Hepatic stellate cell (primary cell): ENCODE data around the gene ARL6IP4.
"Not testable (repeated sequence)": the region's sequence is repeated elsewhere in the genome, so short reads cannot be mapped to it uniquely, and the experiment has no call there.

Experiments used
- DNase-seq: peaks from one replicate; pipeline ENCODE4 v3.0.0; 2011; ENCODE audit warnings: low spot score

ARL6IP4 gene

DNA sequence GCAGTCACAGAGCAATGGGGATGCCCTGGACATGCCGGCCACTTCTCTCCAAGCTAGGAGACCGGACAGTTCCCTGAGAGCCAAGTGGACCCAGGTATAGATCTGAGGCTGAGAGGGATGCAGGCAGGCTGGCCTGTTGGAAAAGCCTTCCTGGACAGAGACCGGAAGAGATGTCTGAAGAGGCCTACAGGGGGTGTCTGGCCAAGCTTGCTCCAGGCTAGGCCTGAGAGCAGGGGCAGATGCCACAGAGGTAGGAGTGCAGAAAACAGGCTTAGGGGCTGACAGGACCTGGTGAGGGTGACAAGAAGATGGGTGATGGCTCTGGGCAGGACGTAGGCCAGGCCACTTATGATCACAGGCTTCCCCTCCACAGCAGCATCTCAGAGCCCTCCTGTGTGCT is 30.2 kb downstream of the ARL6IP4 start:
- DNase-seq: no peak

DNA sequence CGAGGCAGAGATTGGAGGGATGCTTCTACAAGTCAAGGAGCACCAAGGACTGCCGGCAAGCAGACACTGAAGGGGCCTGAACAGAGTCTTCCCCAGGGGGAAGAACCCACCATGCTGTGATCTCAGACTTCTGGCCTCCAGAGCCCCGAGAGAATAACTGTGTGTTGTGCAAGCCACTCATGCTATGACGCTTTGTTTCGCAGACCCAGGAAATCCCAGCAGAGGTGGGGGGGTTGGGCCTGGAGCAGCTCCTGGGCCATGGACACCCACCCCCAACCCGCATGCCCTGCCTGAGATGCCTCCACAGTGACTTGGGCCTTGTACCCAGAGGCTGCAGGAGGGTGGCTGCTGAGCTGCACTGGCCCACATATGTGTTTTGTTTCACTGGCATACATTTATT is 31.2 kb downstream of the ARL6IP4 start:
- DNase-seq: no peak

DNA sequence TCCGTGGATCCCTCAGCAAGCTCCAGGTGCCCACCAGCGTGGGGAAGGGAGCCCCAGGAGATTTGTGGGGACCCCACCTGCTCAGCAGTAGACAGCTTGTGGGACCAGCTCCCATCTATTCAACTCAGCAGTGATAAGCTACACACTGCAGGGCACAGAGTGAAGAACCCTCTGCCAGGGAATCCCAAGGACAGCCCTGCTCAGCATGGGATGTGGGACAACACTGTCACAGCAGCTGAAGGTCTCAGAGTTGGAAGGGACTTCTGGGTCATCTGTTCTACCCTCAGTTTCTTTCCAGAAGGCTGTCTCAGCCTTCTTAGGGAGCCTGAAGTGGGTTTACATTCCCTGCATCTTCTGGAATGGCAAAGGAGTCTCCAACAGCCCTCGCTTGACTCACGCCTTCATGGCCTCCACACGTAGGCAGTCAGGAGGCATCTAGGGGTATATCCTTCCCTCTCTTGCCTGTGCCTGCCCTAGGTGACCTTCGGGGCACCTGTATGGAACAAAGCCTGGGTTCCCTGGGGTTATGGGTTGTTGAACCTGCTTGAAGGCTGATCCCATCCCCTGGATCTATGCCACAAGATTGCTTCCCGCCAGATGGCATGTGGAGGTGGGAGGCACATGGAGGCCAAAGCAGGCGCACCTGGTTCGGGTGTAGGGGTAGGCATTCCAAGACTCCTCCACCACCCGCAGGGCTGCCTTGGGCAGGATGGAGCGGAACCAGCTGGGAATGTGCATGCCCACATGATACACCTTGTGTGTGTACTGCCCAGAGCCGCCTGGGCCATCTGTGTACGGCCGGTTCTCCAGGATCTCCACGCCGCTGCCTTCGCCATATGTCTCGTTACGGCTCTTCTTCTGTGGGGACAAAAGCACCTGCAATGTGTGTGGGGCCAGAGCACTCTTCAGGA is 33.0 kb downstream of the ARL6IP4 start:
- DNase-seq: no peak

DNA sequence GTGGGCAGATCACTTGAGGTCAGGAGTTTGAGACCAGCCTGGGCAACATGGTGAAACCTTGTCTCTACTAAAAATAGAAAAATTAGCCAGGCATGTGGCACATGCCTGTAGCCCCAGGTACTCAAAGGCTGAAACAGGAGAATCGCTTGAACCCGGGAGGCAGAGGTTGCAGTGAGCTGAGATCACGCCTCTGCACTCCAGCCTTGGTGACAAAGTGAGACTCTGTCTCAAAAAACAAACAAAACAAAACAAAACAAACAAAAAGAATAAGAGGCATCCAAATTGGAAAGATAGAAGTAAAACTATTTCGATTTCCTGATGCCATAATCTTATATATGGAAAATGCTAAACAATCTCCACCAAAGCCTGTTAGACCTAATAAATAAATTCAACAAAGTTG is 34.0 kb downstream of the ARL6IP4 start:
- DNase-seq: not testable (repeated sequence)

DNA sequence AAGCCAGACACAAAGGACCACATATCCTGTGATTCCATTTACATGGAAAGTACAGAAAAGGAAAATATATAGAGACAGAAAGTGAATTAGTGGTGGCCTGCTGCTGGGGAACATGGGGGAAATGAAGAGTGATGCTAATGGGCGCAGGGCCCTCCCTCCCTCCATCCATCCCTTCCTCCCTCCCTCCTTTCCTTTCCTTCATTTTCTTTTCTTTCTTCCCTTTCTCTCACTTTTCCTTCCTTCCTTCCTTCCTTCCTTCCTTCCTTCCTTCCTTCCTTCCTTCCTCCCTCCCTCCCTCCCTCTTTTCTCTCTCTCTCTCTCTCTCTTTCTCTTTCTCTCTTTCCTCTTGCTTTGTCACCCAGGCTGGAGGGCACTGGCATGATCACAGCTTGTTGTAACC is 37.3 kb downstream of the ARL6IP4 start:
- DNase-seq: no peak

DNA sequence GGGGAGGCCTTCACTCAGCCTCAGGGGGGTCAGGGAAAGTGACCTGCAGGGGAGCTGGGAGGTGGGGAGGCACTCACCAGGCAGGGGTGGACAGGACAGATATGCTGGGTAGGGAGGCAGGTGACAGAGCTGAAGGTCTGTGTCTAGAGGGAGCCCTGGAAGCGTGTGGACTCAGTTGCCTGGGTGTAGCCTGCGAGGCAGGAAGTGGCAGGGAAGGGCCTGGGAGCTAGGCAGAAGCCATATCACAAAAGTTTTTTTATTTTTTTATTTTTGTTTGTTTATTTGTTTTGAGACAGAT is 39.3 kb downstream of the ARL6IP4 start:
- no peak for DNase-seq

DNA sequence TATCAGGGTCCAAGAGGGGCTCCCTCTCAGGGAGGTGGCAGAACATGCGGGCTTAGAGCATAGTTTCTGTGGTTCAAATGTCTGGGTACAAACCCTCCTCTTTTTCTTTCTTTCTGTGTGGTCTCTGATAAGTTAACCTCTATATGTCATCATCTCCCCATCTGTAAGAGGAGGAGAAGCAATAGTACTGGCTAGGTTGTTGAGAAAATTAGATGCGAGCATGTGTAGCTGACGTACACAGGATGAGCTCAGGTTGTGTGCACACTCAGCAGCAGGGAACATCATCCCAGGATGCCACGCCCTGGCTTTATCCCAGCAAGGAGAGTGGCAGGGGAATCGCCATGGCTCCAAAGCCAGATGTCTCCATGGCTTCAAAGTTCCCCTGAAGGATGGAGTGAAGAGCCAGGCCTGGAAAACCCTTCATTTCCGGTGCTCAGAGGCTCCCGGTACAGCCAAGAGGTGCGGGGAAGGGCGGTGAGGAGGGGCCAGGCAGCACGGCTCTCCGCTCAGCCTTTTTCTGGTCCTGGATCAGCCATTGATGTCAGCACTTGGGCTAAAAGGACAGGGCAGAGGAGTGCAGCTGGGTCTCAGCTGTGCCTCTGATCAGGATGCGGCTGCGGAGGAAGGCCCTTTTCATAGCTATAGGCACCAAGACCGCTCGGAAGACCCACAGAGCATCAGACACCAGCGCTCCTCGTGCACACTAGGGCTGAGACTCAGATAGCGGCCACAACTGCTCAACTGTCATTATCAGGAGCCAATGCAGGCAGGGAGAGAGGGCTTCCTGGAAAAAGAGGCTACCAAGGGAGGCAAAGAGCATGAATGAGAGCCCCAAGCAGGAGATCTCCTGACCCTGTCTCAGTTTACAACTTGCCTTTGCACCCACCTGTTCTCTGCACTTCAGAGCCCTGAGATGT is 41.5 kb downstream of the ARL6IP4 start:
- no peak for DNase-seq

DNA sequence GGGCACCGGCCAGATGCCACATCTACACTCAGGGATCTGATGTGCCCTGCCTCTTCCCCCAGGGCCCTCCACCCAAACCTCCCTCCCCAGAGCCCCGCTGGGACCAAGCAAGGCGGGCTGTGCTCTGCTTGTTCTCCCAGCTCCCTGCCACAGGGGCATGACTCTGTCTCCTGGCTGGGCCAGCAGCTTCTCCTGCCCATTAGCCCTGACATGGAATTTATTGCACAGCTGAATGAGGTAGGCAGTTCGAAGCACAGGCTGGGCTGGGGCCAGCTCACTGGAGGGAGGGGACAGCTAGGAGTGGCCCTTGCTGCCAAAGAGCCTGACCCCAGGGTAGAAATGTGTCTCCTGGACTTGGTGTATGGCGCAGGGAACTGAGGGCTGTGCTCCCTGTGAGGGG is 42.4 kb downstream of the ARL6IP4 start:
- DNase-seq: no peak

DNA sequence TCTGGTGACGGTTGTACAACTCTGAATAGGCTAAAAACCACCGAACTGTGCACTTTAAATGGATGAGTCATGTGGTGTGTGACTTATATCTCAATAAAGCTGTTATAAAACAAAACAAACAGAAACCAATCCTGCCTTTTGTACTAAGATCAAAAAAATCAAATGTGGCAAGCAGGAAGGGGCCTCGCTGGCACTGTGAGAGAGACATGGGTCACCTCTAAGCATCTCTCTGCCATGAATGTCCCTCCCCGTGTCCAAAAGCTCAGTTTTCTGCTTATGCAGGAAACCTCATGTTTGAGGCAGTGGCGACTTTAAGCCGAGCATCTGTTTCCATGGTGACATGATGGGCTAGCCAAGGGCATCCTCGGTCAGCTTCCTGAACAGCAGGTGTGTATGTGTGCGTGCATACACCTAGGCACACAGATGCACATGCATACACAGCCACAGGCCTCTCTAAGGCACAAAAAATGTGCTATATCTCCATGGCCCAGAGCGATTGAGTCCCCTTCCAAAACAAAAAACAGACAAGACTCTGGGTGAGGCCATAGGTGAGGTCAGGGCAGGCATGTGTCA is 44.4 kb downstream of the ARL6IP4 start:
- DNase-seq: no peak

DNA sequence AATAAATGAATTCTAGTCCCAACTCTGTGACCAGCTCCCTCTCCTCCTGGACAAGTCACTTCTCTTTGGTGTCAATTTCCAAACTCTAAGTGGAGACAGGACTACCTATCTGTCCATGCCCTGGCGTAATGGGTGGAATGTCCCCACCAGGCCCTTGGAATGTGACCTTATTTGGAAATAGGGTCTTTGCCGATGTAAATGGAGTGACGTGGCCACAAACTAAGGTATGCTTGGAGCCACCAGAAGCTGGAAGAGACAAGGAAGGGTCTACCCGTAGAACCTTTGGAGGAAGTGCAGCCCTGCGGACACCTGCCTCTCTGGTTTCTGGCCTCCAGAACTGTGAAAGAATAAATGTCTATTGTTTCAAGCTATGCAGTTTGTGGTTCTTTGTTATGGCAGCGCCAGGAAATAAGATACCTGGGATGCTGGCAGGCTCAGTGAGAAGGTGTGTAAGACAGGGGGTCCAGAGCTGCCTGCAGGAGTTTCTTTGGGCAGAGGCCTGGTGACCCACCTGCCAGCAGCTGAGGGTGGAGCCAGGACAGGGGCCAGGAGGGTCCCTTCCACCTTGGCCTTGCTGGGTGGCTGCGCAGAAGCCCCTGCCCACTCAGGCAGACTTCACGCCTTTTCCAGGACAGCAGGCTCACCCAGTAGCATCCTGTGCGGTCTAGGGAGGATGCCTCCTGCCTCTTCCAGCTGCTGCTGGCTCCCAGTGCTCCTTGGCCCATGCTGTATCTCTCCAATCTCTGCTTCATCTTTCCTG is 45.8 kb downstream of the ARL6IP4 start:
- DNase-seq: no peak

DNA sequence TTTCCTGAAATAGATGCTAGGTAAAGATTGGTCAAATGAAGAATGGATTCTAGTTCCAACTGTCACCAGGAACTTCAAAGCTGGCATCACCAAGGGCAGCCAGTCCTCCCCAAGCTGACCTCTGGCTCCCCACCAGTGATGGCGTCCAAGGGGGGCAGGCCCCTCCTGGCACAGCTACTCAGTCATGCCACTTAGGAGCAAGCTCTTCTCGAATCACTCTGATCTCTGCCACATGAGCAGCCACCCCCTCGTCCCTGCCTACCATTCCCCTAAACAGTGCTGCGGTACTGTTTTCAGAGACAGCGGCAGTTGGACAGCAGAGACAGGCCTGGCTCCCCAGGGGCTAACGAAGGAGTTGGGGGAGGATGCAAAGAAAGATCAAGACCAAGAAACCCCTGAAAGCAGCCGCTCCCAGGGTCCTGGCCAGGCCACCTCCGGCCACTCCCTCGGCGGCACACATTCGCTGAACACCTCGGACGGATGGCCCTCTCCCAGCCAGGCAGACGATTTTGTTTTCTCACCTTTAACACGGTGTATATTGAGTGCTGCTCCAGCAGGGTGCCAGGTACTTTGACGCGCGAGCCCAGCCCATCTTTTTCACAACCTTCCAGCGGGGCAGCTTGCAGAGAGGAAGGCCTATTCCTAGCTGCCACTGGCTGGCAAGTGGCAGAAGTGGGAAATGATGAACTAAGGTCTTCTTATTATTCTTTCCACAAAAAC is 47.4 kb downstream of the ARL6IP4 start:
- DNase-seq: no peak

DNA sequence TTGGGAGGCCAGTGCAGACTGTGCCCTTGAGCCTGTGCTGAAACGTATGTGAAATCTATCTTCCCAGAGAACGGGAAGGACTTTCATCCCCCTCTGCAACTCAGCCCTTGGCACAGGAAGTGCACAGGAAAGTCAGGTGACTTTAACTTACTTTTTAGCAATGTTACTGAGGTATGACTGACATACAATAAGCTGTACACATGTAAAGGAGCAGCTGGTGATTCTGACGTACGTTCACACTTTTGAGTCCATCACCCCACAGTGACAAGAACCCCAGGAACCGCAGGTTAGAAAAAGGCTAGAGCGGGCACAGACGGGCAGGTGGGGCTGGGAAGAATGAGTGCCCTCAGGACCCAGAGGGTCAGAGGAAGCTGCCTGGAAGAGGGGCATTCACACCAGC is 48.0 kb downstream of the ARL6IP4 start:
- no peak for DNase-seq

DNA sequence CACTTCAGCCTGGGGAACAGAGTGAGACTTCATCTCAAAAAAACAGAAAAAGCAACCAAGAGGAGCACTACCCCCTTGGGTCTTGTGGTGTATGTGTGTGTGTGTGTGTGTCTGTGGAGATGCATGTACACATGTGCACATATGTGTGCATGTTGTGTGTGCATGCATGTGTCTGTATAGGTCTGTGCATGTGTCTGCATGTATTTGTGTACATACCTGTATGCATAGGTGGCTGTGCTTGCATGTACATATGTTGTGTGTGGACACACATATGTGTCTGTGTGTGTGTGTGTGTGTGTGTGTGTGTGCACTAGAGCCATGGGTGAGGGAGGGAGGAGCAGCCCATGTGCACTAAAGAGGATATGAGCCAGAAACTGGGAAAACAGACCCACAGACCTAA is 49.1 kb downstream of the ARL6IP4 start:
- DNase-seq: no peak

DNA sequence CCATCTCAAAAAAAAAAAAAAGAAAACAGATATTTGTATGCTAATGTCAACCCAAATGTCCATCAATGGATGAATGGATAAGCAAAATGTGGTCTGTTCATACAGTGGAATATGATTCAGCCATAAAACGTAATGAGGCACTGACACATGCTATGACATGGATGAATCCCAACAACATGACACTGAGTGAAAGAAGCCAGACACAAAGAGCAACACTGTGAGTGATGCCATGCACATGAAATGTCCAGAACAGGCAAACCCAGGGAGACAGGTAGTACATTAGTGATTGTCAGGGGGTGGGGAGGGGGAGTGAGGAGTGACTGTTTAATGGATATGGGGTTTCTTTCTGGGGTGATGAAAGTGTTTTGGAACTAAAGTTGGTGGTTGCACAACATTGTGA is 50.2 kb downstream of the ARL6IP4 start:
- no peak for DNase-seq

DNA sequence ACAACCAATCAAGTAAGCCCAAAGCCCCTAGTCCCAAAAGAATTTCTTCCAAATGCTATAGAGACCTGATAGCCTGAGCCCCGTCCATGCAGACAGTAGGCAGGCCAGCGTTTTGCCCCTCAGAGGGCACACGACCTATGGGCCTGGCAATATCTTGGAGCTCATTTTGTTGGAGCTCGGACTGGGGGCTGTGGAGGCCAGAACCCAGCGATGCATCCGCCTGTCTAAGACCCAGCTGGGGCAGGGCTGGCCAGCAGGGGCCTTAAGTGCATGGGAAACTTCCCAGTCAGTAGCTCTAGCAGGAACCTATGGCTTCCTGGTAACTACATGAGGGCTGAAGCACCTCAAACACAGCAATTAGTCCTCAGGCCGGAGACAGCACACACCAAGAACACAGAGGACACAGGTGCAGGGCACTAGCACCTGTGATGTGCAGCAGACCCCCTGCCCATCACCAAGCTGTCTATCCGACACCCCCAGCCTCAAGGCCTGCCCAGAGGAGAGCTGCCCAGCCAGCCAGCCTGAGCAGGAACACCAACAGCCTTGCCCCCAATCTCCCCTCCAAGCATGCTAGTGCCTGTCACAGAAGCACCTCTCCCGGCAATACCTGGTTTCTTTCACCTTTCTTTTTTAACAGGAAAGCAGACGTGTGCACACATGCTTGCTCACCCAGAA is 50.8 kb downstream of the ARL6IP4 start:
- DNase-seq: no peak
